NB4 (cell line): ENCODE data around the gene ECM1.

Experiments used
- DNase-seq: peaks from one replicate; pipeline ENCODE4 v3.0.0; 2010; ENCODE audit warnings: low read depth
- H3K4me3 ChIP-seq: one replicate; pipeline ENCODE4 v1.5.1; 2011; ENCODE audit warnings: mild to moderate bottlenecking, low read depth, low read length, moderate library complexity
- MYC ChIP-seq: IDR thresholded peaks from 2 replicates; pipeline ENCODE4 v1.6.1; 2011; ENCODE audit warnings: low read depth, low read length
- POLR2A ChIP-seq: IDR thresholded peaks from 2 replicates; pipeline ENCODE4 v1.6.1; 2011; ENCODE audit warnings: mild to moderate bottlenecking; ENCODE audit not compliant: insufficient read length; ENCODE audit errors: extremely low read depth
- TF ChIP-seq, protein P1 (sequence below): IDR thresholded peaks from one replicate; pipeline ENCODE4 v1.5.1; 2012; ENCODE audit warnings: low read depth, low read length
- TF ChIP-seq, protein P2 (sequence below): IDR thresholded peaks from 2 replicates; pipeline ENCODE4 v1.6.1; 2011; ENCODE audit warnings: low read depth, low read length

ECM1 gene

DNA sequence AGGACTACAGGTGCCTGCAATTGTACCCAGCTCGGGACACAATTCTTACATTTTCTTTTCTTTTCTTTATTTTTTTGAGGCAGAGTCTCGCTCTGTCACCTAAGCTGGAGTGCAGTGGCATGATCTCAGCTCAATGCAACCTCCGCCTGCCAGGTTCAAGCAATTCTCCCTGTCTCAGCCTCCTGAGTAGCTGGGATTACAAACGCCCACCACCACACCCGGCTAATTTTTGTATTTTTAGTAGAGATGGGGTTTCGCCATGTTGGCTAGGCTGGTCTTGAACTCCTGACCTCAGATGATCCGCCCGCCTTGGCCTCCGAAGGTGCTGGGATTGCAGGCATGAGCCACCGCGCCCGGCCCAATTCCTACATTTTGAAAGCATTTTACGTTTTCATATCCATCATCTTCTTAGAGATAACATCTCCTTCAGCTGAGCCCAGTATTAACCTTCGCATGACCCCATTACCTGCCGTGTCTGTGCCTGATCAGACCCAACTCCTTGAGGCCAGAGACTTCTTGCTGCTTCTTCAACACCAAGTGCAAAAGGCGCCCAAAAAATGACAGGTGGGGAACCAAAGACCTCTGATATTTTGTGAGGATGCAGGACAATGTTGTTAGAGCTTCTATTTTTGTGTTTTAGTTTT, 38.5 kb downstream of the ECM1 start:
- TF ChIP-seq, protein P1, sequence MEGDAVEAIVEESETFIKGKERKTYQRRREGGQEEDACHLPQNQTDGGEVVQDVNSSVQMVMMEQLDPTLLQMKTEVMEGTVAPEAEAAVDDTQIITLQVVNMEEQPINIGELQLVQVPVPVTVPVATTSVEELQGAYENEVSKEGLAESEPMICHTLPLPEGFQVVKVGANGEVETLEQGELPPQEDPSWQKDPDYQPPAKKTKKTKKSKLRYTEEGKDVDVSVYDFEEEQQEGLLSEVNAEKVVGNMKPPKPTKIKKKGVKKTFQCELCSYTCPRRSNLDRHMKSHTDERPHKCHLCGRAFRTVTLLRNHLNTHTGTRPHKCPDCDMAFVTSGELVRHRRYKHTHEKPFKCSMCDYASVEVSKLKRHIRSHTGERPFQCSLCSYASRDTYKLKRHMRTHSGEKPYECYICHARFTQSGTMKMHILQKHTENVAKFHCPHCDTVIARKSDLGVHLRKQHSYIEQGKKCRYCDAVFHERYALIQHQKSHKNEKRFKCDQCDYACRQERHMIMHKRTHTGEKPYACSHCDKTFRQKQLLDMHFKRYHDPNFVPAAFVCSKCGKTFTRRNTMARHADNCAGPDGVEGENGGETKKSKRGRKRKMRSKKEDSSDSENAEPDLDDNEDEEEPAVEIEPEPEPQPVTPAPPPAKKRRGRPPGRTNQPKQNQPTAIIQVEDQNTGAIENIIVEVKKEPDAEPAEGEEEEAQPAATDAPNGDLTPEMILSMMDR, result no peak
- TF ChIP-seq POLR2A, result no peak
- TF ChIP-seq, protein P2, sequence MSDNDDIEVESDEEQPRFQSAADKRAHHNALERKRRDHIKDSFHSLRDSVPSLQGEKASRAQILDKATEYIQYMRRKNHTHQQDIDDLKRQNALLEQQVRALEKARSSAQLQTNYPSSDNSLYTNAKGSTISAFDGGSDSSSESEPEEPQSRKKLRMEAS, result no peak
- no peak for DNase-seq
- H3K4me3 ChIP-seq, result no peak overlapping the region

DNA sequence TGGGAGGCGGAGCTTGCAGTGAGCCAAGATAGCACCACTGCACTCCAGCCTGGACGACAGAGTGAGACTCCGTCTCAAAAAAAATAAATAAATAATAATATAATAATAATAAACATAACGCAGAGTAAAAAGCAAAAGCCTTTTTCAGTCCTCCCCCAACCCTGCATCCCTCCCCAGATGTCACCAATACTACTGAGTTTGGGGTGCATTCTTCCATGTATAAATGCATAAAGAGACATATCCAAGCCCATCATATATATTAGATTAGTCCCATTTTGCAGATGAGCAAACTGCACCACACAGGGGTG, 40.4 kb downstream of the ECM1 start:
- TF ChIP-seq MYC (no peak), POLR2A (no peak)
- TF ChIP-seq, protein P1, result no peak
- TF ChIP-seq, protein P2, result no peak
- DNase-seq, result no peak
- peak overlapping the region; percentile 64 for H3K4me3 ChIP-seq

DNA sequence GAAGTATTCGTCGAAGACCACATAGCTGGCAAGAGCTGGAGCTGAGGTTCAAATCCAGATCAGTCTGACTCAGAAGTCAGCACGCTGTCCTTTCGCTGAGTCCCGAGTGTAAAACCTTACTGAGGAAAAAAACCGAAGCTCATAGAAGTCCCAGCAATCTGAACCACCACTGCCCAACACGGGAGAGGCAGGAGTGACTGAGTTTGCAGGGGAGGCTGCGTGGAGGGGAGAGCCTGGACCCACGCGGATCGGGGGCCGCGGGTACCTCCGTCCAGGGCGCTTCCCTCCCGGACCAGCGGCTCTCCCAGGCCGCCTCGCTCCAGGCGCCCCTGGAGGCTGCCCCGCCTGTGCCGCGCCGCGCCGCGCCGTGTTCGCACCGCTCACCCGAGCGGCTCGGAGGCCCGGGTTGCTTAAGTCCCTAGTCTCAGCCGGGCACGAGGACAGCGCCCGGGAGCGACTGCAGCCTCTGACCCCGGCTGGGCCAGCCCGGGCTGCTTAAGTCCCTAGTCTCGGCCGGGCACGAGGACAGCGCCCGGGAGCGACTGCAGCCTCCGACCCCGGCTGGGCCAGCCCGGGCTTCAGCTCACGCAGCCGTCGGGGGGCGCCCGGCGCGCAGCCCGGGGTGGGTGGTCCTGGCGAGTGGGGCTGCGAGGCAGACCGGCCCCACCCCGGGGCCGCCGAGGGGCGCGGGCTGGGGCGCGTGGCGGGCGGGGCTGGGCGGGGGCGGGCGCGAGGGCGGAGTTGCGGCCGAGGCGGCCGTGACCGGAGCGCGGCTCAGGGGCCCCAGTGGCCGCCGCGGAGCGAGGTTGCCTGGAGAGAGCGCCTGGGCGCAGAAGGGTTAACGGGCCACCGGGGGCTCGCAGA, 41.0 kb downstream of the ECM1 start, which contains the start of gene ADAMTSL4:
Gene ADAMTSL4, plus strand, starts transcription at position 777 of the 864 bp plus-strand sequence. CDS start 2,881 bp downstream, outside the sequence.
- TF ChIP-seq MYC (0 out of 2 replicates have a peak, but pooled peaks have one; percentile 35), POLR2A (no peak)
- TF ChIP-seq, protein P2, result no peak
- TF ChIP-seq, protein P1, result no peak
- peak; percentile 86 for DNase-seq
- H3K4me3 ChIP-seq, result peak within 1 kb of the TSS; percentile 64

DNA sequence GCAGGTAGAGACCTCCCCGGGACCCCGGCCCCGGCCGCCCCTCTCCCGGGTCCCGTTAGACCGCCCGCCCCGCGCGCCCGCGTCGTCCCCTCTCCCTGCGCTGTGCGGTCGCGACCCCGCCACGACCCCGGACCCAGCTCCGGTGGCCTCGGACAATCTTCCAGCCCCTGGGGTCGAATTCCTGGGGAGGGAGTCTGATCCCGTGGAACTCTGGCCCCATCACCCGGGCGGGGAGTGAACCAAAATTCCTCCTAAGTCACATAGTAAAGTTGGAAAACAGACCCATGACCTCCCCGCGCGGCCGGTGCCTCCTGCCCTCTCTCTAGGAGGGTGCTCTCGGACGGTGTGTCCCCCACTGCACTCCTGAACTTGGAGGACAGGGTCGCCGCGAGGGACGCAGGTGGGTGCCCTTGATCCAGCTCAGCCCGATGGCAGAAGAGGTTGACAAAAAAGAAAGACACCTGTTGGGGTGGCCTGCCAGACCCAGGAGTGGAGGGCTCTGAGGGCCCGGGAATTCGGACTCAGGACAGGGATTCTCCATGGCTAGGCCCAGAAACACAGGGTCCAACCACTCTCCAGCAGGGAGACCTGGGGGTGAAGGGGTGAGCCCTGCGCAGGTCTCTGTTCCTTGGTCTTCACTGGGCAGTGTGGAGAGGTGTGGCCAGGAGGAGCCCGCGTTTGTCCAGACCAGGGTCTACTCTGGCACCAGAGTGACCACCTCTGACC, 41.8 kb downstream of the ECM1 start:
- no peak overlapping the region for H3K4me3 ChIP-seq
- DNase-seq, result no peak
- TF ChIP-seq POLR2A (no peak), MYC (no peak)
- TF ChIP-seq, protein P2, result no peak
- TF ChIP-seq, protein P1, result no peak

DNA sequence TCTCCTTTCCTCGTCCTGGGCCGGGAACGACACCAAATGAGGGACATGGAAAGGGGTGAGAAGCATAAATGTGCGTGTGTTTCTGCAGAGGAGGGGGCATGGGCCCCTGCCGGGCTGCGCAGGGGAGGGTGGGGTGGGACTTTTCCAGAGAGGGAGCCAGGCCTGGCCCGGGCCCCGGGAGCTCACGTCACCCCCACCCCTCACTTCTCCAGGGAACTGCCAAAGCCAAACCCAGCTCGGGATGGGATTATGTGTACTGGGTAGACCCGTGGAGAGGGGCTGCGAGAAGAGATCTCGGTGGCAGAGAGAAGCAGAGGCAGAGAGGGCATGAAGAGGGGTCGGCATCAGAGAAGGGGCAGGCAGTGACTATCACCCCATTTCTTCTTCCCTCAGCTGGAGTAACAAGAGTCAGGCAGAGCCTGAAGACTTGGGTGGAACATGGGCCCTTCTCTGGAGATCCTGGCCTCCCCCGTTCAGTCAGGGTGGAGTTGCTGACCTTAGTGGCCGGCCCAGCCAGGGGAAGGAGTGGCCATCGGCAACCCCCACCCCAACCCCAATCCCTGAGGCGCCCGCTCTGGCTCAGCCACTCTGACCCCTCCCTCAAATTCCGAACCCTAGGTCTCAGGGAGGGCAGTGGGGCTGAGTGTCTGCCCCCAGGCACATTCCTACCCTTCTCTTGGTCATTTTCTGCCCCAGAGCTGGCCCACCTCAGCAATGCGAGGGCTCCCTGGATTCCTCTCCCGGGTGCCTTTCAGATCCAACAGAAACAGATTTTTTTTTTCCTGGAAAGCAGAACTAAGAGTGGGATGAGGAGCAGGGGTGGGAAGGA, 42.5 kb downstream of the ECM1 start:
- DNase-seq, result no peak
- TF ChIP-seq MYC, result no peak
- TF ChIP-seq POLR2A, result no peak
- no peak overlapping the region for H3K4me3 ChIP-seq
